ENCODE measurements around the gene MAGI3.

Gene MAGI3

DNA sequence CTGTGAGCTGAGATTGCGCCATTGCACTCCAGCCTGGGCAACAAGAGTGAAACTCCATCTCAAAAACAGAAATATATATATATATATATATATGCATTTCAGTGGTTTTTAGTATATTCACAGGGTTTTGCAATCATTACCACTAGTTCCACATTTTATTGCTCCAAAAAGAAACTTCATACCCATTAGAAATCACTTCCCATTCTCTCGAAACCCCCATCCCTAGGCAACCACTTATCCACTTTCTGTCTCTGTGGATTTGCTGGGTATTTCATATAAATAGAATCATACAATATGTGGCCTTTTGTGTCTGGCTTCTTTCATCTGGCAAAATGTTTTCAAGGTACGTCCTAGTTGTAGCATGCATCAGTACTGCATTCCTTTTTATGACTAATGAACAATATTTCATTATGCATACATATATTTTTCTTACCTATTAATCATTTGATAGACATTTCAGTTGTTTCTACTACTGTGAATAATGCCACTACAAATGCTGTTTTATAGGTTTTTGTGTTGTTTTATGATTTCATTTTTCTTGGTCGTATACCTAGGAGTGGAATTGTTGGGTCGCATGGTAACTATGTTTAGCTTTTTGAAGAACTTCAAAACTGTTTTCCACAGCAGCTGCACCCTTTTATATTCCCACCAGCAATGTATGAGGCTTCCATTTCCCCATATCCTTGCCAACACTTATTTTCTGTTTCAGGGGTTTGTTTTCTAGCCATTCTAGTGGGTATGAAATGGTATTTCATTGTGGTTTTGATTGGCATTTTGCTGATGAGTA, 273.0 kb downstream of the MAGI3 start:
- no peak for DNase-seq

DNA sequence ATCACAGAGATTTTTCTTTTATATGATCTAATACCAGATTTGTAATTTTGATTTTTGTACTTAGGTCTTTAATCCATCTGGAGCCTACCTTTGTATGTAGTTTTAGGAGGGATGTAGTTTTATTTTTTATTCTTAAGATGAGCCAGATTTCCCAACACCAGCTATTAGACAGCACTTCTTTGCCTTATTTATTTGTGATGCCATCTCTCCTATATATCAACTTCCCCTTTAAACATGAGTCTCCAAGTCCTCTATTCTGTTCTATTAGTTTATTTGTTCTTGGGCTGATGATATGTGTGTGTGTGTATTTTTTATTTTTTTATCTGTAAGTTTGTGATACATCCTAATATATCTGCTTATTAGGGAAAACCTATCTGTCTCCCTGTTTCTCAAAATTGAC, 274.8 kb downstream of the MAGI3 start:
- no peak for DNase-seq

DNA sequence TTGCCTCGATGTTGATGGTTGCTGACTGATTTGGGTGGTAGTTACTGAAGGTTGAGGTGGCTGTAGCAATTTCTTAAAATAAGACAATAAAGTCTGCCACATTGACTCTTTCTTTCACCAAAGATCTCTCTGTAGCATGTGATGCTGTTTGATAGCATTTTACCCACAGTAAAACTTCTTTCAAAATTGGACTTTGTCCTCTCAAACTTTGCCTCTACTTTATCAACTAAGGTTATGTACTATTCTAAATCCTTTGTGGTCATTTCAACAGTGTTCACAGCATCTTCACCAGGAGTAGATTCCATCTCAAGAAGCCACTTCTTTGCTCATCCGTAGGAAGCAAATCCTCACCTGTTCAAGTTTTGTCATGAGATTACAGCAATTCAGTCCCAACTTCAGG, 275.8 kb downstream of the MAGI3 start:
- DNase-seq = no peak

DNA sequence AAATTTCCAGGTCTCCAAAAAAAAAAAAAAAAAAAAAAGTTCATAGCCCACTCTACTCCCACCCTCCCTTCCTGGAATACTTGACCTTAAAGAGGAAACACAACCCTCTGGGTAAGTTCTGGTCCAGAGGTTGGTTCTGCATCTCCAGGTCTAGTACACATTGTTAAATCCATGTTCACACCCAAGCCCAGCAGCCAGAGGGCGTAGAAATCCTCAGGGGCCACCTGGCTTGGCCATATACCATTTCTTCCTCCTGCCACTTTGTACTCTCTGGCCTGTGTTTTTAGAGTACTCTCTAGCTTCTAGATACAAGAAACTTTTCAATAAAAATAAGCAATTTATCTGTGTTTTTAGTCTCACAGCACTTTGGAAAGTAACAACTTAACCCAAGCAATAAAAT, 279.7 kb downstream of the MAGI3 start:
- no peak for DNase-seq

DNA sequence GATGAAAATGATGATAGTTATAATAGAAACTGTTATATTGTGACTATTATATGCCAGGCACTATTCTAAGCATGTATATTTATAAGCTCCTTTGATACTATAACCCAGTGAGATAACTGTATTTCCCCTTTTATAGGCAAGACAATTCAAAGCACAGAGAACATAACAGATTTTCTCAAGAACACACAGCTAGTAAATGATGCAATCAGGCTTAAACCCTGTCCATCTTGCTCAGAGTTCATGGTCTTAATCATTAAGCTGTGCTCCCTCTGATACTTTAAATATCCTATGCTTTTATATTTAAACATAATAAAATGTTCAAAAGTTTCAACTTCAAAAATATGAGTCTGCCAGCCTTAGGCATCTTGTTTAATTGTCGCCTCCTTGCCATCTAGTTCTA, 280.3 kb downstream of the MAGI3 start:
- DNase-seq = no peak

DNA sequence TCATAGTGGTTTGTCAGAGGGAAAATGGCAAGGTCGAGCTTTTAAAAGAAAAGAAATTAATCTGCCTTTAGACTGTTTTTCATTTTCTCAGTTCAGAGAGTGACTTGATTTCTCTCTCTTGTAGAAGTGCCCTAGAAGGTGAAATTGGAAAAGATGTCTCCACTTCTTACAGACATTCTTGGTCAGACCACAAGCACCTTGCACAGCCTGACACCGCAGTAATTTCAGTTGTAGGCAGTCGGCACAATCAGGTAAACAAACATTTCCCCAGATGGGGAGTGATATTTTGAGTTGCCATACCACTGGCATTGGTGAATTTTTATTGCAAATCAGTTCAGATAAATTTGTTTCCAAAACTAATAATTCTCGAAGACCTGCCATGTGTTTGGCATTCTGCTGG, 282.2 kb downstream of the MAGI3 start:
- DNase-seq = no peak

DNA sequence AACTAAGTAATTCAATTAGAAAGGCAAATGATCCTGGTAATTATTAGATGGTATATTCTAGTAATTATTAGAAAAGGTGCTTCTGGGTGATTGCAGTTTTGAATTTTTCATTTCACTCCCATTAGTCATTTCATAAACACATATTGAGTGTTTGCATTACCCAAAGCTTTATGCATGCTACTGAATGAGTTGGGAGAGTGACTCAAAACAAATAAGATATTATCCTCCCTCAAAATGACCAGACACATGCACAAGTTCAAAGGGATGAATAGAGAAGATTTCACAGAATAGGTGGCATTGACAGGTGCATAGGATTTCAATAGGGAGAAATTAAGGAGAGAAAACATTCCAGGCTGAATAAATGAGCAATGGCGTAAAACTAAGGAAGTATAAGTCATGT, 284.3 kb downstream of the MAGI3 start:
- no peak for DNase-seq

DNA sequence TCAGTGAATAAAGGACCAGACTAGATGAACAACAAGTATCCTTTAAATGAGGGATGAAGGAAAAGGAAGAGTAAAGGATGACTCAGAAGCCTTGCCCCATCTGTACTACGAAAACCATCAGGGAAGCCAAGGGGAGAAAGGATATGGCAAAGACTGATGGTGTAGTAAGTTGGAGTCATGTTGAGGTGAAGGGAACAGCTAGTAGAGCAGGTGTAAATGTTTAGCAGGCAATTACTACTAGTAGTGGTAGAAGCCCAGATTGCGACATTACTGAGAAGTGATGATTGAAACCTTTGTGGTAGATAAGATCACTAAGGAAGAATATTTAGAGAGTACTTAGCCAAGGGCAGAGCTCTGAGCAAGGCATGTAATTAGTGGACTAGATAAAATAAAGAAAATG, 285.0 kb downstream of the MAGI3 start:
- DNase-seq = no peak

DNA sequence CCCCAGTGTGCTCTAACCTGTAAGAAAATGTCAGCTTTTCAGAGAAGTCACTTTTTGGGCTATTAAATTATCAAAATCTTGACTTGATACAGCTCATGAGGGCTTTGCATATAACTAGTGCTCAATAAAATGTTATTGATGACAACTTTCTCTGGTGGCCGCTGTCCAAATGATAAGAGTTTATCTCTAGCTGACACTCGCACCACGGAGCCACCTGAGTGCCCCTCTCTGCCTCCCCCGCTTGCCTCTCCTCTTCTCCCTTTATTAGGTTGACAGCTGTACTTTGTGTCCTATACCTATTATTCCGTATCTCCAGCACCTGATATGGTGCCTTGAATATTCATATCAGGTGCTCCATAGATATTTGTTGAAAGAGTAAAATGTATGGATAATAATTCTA, 286.2 kb downstream of the MAGI3 start:
- DNase-seq = no peak

DNA sequence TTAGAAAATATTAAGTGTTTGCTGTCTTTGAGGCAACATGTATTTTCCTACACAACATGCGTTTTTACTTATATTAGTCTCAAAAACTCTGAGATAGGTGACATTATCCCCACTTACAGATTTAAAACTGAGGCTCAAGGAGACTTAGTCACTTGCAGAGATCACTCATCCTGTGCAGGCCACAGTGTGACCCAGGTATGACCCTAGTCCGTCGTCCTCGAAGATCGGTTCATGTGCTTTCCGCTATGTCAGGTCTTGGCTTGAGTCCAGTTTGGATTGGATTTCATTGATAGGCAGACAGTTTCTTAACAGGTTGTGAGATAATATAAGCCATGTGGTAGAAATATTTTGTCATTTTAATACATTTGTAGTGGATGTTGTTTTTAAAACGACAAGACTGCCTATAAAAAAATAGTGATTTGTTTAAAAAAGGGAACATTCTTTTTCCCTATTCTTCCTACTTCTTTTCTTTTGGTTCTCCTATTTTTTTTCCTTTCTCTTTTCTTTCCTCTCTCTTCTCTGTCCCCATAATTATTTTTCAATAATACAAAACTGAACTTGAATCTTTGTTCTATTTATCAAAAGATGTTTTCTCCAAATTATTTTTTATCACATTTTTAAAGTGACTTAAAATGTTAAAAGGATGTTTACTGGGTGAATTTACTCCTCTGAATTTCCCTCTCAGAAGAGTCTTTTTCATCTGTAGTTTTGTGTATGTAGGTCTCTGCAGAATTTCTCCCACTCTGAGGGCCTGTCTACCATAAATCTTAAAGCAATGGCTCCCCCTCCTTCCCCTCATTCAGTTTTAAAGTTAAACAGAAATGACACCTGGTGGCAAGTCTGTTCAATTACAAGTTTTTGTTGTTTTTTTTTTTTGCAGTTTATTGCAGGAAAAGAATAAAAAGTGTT, 287.2 kb downstream of the MAGI3 start:
- no peak for DNase-seq

DNA sequence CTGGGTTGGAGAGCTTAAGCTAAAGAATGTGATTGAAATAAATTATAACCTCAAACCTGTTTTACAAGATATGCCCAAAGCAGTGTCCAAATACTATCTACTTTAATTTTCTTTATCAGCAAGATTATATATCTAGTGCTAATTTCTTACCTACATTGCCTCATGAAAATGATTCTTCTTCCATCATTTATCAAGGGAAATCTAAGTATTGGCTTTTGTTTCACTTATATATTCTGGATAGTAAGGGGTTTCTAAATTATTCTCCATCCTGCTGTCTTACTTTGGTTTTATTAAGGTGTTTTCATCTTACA, 287.8 kb downstream of the MAGI3 start:
- no peak for DNase-seq

DNA sequence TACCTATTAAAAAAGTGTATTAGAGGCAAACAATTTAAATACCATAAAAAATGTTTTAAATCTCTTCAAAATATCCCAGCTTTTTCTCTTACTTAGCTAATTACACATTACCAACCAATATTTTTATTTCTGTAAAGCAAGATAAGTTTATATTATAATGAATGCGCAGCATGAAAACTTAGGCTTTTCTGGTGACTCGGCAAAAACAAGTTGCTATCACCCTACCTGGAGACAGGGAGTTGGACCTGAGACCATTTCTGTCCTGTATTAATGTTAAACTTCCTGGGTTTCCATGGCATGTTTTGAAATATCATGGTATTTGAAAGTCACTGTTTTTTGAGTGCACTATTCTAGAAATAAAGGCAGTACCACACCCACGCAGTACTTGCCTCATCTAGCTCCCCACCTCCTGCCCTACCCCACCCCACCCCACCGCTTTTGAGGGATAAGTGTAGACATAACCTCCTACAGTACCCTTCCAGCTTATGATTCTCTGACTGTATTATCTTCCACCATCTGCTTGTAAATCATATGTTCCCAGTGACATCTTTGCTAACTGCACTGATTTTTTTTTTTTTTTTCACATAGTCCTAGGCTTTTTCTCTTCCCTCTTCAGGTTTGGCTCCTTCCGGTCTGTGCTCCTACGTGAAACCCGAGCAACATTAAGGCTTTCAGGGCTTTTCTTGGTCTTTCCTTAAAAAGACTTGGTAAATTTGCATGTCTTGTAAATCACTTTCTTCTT, 291.5 kb downstream of the MAGI3 start:
- no peak for DNase-seq

DNA sequence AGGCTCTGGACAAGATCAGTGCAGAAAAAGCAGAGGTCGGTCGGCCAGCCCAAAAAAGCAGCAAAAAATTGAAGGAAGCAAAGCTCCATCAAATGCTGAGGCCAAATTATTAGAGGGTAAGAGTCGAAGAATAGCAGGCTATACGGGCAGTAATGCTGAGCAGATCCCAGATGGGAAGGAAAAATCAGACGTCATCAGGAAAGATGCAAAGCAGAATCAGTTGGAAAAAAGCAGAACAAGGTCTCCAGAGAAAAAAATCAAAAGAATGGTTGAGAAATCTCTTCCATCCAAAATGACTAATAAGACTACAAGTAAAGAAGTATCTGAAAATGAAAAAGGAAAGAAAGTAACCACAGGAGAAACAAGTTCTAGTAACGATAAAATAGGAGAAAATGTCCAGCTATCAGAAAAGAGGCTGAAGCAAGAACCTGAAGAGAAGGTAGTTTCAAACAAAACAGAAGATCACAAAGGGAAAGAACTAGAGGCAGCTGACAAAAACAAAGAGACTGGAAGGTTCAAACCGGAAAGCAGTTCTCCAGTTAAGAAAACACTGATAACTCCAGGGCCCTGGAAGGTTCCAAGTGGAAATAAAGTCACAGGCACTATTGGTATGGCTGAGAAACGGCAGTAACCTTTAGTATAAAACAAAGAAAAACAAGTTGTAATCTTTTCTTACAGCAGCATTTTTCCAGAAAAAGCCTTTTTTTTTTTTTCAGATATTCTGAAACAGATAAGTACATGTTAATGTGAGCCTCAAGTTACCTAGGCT, 293.3 kb downstream of the MAGI3 start:
- no peak for DNase-seq

DNA sequence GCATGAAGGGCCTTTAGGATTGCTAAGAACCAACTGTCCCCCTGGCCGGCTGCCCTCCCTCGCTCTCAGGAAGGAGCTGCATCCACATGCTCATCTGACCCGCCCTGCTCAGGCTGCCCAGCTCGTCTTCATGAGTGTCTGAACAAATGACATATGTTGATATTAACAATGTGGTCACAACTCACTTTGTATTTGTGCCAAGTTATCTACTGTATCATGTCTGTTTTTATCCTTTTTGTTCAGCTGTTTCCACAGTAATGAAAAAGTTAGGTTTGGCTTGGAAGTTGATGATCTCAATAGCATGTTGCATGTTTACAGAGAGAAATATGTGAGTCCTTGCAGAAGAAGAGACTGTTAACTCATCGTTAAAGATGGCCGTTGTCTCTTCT, 293.8 kb downstream of the MAGI3 start:
- DNase-seq = no peak

DNA sequence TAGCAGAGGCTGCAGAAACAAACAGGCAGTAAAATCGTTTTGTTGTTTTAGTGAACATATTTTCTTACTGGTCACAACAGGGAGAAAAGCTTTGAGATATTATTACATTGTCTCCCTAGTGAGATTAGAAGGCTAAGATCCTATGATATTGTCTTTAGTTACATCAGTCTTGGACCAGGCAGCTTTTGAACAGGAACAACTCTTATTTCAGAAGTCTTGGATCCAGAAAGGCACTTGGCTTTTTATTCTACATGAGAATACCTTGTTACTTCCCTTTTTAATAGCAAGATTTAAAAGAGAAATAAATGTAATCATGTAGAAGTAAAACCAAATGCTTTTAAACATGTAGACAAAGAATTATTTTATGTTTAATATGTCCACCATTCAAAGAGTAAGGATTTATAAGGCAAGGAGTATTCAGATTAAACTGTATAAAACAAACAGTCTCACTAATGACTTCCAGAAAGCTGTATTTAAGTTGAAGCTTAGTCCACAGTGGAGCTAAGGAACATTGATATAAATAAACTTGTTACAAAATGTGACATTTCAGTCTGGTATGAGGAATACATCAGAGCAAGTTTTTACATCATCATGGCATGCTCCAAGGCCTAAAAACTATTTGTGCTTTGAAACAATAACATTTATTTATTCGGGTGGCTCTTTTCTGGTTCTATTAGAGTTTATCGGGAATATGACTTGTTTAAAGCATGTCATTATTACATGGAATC, 296.7 kb downstream of the MAGI3 start:
- DNase-seq = no peak

DNA sequence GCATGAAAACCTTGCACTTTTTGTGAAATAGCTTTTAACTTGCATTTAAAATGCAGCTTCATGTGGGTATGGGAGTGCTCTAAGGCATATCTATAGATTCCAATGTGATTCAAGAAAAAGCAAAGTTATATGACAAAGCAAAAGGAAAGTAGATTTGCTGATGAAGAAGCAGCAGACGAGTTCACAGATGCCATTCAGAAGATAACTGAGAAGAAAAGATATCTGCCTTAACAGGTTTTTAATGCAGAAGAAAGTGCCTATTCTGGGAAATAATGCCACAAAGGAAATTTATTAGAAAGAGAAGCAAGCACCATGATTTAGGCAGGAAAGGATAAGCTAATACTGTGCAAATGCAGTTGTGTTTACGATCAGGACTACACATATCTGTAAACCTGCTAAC, 300.9 kb downstream of the MAGI3 start:
- DNase-seq = no peak

DNA sequence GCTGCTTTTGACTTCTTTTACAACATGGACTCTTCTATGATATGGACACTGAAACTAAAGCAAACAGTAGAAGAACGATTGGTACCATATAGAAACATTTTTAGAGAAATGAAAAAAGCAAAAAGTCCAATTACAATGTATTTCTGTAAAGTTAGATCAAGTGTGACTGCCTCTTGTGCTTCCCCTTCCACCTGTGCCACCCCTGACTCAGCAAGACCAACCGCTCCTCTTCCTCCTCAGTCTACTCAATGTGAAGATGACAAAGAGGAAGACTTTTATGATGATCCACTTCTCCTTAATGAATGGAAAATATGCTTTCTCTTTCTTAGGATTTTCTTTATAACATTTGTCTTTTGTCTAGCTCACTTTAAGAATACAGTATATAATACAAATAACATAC, 302.0 kb downstream of the MAGI3 start:
- DNase-seq = no peak

DNA sequence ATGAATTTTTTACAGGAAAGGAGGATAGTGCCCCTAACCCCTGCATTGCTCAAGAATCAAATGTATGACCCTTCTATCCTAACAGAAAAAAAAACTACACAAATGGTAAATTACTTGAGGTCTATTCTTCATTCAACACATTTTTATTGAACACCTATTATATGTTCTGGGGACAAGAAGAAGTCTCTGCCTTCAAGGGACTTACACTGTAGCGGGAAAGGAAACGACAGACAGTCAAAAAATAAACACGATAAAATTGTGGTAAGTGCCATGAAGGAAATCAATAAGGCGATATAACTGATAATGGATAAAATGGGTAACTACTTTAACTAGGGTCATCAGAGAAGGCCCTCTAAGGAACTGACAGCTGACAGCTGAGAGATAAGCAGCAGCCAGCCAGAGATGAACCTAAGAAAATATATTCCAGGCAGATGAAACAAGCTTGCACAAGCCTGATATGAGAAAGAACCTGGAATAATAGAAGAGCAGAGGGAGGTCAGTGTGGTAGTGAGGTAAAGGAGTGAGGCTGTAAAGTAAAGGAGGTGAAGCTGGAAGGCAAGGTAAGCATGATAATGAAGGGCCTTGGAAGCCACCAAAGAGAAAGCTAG, 302.6 kb downstream of the MAGI3 start:
- DNase-seq = no peak

DNA sequence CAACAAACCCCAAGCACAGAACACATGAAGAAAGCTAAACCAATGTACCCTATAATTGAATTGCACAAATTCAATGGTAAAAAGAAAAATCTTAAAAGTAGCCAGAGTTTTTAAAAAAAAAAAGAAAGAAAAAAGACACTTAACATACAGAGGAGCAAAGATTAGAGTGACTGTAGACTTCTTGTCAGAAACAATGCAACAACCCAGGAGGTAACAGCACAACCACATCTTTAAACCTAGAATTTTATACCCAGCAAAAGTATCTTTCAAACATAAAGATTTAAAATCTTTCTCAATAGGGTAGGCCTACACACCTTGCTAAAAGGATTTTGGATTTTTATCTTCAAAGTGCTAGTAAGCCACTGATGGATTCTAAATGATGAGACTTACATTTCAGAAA, 304.6 kb downstream of the MAGI3 start:
- DNase-seq = no peak

DNA sequence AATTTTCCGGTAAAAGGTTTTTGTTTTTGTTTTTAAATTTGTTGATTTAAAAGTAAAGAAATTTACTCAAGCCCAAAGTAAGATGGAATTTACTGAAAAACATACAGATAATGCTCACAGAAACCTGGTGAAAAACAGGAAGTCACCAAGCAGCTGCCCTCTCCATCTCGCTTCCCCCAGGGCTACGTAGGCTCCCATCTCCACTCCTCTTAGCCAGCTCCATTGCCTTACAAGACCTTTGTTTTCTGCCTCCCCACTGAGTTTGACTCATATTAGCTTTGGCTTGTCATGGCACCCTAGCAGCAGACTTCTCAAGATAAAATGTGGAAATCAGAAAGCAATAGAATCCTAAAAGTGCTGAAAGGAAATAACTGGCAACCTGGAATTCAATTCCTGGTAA, 311.1 kb downstream of the MAGI3 start:
- no peak for DNase-seq

DNA sequence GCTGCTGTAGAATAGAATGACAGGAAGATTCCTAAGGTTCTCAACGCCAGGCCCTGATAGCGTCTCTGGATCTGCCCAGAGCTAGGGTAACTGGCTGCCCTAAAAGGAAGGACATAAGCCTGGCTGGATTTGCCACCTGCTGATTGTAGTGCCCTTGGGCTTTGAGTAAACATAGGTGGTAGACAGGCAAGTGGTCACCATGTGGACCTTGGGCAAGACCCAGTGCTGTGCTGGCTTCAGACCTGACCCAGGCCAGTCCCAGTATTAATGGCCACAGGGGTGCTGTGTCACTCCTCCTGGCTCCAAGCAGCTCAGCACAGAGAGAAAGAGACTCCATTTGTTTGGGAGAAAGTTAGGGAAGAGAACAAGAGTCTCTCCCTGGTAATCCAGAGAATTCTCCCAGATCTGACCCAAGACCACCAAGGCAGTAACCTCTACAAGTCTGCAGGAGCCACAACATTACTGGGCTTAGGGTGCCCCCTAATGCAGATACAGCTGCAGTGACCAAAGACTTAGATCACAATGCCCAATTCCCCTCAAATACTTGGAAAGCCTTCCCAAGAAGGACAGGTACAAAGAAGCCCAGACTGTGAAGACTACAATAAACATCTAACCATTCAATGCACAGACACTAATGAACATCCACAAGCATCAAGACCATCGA, 324.4 kb downstream of the MAGI3 start:
- no peak for DNase-seq

Data from GOT3 (cell line).